Muscle of leg (tissue), 11 donors: Measurements from ENCODE around the gene OLFML1. TPM values are rescaled to one million over a fixed set of nuclear protein-coding genes. Genes with fewer than 3 reads are reported as not detected.
"Not testable (repeated sequence)": the region's sequence is repeated elsewhere in the genome, so short reads cannot be mapped to it uniquely, and the experiment has no call there.

Experiments
- DNase-seq: peaks from one replicate; pipeline ENCODE4 v3.0.0; 2013
- H3K27ac ChIP-seq: one replicate; pipeline ENCODE4 v1.5.1; 2013; ENCODE audit warnings: mild to moderate bottlenecking, low read length, control low read depth
- H3K27me3 ChIP-seq: one replicate; pipeline ENCODE4 v1.6.1; 2013; ENCODE audit warnings: low read length; ENCODE audit not compliant: control insufficient read depth, insufficient read depth
- H3K36me3 ChIP-seq: one replicate; pipeline ENCODE4 v1.6.1; 2013; ENCODE audit warnings: low read length; ENCODE audit not compliant: control insufficient read depth, insufficient read depth
- H3K4me1 ChIP-seq: one replicate; pipeline ENCODE4 v1.6.1; 2013; ENCODE audit warnings: low read length; ENCODE audit not compliant: control insufficient read depth, insufficient read depth
- H3K4me3 ChIP-seq: one replicate; pipeline ENCODE4 v1.5.1; 2013; ENCODE audit warnings: low read length, control low read depth
- H3K9me3 ChIP-seq: replicated peaks from 2 replicates; pipeline ENCODE4 v1.6.1; 2013; ENCODE audit warnings: low read depth, low read length; ENCODE audit not compliant: control insufficient read depth
- WGBS: methylation state at CpG from one replicate; pipeline ENCODE4 v1.1.5; 2013; ENCODE audit warnings: missing lambda C conversion rate; ENCODE audit not compliant: insufficient coverage; 5-methylcytosine and 5-hydroxymethylcytosine counted together
- polyA plus RNA-seq, 8 donors: library from polyadenylated mRNA; unstranded; fragments of 120-200 nt; gene quantifications; one replicate each; pipeline versions ENCODE4 v1.2.1 to v1.2.3, GENCODE V29; 2013; ENCODE audit warnings: inconsistent platforms in 1 of 8, low replicate concordance in 1 of 8; ENCODE audit not compliant: insufficient read length in 8 of 8, insufficient read depth in 1 of 8
- total RNA-seq: library from RNA; stranded (reverse); fragments of 120-200 nt; gene quantifications from one replicate; pipeline ENCODE4 v1.2.4, GENCODE V29; 2013

OLFML1 gene
- total and polyA plus RNA-seq, 9 donors: 33.1 to 70.5 (median 41.9) TPM

DNA sequence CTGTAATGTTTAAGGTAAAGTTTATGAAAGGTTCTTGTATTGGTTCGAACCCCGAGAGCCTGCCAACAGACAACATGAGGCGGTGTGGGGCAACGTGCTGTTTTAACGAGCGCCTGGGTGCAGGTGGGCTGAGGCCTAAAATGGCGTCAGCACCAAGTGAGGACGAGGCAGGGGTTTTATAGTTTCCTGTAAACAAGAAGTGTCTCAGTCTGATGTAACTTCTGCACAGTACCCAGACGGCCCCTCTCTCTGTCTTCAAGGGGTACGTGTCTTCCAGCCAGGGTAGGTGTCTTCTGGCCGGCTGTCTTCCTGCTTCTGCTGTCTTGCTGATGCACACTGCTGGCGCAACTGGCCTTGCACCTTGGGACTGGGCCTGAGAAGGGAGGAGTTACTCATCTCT lies 31.2 kb downstream of the OLFML1 start:
- Histone ChIP-seq H3K27ac (no peak overlapping the region), H3K4me1 (peaks cover 26% of the 10 kb centered on the region), H3K36me3 (no peaks in the 10 kb centered on the region), H3K4me3 (no peak overlapping the region), H3K27me3 (peaks cover 18% of the 10 kb centered on the region), H3K9me3 (no peaks in the 10 kb centered on the region)
- 87% methylated on average over 10 of the region's 12 CpGs for WGBS
- no peak for DNase-seq

DNA sequence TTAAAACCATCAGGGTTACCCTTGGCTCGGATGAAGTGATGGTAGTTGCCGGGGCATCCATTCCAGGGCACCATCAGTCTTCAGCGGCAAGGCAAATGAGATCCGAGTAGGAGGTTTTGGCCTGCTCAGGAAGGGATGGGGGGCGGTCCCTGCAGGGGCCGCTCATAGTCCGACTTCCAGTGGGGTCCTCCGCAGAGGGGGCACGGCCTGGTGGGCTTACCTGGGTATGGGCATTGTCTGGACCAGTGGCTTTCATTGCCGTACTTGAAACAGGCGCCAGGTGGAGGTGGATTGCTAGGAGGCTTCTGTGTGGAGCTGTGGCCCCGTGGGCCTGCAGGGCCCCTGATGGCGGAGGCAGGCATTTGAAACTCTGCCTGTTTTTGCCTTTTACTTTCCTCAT lies 32.4 kb downstream of the OLFML1 start:
- not testable (repeated sequence) for H3K9me3 ChIP-seq, H3K4me3 ChIP-seq, DNase-seq, H3K36me3 ChIP-seq, H3K27ac ChIP-seq
- WGBS: 94% methylated on average over 9 of the region's 13 CpGs
- peaks cover 18% of the 10 kb centered on the region for H3K27me3 ChIP-seq
- peaks cover 13% of the 10 kb centered on the region for H3K4me1 ChIP-seq

DNA sequence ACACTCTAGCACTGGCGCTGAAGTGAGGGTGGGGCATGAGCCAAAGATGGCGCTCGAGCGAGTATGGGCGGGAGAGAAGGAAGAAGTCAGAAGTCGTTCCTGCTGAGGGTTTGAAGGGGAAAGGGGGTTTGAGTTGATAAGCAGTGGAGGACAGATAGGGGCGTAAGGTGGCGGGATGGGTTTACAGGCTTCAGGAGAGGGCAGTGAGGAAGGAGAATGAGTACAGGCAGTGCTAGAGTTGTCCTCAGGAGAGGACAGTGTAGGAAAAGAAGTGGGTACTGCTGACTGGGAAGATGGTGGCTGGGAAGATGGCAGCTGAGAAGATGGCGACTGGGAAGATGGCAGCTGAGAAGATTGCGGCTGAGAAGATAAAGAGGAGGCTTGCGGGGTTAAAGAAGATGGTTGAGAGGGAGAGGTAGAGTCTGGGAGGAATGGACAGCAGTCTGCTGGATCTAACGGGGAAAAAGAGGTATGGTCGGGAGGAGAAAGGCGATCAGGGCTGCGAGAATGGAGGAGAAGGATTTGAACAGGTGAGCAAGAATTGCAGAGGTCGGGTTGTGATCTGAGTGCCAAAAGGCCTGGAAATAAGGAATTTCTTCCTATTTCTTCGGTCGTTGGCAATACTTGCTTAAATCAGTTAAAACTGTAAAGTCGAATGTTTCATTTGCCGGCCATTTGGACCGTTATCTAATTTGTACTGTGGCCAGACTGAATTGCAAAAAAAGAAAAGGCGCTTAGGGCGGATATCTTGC lies 33.7 kb downstream of the OLFML1 start:
- WGBS: 95% methylated on average over 23 of the region's 23 CpGs
- H3K9me3 ChIP-seq: no peaks in the 10 kb centered on the region
- H3K4me1 ChIP-seq: peaks cover 13% of the 10 kb centered on the region
- H3K27ac ChIP-seq: no peak overlapping the region
- no peak overlapping the region for H3K4me3 ChIP-seq
- no peak for DNase-seq
- peaks cover 16% of the 10 kb centered on the region for H3K27me3 ChIP-seq
- no peaks in the 10 kb centered on the region for H3K36me3 ChIP-seq

DNA sequence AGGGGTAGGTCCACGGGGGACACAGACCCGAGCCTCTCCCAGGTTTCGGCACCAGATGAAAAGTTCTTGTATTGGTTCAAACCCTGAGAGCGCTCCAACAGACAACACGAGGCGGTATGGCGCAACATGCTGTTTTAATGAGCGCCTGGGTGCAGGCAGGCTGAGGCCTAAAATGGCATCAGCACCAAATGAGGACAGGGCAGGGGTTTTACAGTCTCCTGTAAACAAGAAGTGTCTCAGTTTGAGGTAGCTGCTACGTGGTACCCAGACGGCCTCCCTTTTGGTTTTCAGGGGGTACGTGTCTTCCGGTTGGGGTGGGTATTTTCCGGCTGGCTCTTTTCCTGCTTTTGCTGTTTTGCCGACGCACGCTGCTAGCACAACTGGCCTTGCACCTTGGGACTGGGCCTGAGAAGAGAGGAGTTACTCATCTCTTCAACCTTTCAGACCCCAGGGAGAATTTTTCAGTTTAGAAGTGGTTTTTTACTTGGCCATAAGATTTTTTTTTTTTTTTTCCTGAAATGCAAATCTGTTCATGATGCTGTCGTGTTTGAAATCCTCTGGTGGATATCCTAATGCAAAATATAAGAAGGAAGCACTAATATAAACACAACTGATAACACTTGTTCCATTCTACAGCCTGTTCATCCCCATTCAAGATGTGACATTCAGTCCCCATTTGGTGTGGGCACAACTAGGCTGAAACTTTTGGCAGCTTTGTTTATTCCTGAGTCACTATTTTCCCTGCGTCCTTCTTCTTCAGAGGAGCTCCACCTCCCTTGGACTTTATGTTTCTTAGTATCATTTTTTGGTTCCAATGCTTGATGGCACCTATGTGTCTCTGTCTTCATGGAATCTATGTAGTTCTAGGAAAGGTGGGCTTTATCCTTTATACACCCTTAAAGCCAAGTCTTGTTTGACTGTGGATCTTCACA lies 35.0 kb downstream of the OLFML1 start:
- 73% methylated on average over 13 of the region's 18 CpGs for WGBS
- H3K27ac ChIP-seq: no peak overlapping the region
- H3K36me3 ChIP-seq: no peaks in the 10 kb centered on the region

DNA sequence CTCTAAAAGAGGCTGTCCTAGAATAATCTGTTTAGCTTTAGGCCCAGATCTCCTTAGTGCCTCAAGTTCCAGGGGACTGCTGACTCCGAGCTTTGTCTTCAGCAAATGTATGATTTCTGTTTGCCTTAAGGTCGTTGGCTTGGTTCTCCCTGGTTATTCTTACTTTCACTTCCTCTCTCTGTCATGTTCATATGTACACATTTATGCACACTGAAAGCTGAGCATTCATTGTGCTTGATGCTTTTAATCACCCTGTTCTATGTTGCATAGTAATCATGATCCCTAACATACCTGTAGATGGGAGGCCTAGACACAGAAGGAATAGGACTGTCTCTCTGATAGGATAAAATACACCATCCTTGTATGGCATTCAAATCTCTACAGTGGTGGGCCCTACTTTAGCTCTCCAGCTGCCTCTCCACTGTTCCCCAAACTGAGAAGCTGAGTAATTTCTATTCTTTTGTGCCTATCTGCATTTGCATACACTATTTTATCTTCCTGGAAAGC lies 35.7 kb downstream of the OLFML1 start:
- Histone ChIP-seq H3K4me3 (no peak overlapping the region), H3K36me3 (no peaks in the 10 kb centered on the region), H3K4me1 (peaks cover 11% of the 10 kb centered on the region), H3K27ac (no peak overlapping the region), H3K9me3 (no peaks in the 10 kb centered on the region), H3K27me3 (peaks cover 6% of the 10 kb centered on the region)
- WGBS: 50% methylated on average over 1 of the region's 2 CpGs
- peak; percentile 56 for DNase-seq

More for the DNA sequence above, 35.0 kb downstream of the OLFML1 start:
- DNase-seq: no peak
- Histone ChIP-seq H3K4me3 (no peak overlapping the region), H3K9me3 (no peaks in the 10 kb centered on the region), H3K4me1 (peaks cover 11% of the 10 kb centered on the region), H3K27me3 (peaks cover 10% of the 10 kb centered on the region)

DNA sequence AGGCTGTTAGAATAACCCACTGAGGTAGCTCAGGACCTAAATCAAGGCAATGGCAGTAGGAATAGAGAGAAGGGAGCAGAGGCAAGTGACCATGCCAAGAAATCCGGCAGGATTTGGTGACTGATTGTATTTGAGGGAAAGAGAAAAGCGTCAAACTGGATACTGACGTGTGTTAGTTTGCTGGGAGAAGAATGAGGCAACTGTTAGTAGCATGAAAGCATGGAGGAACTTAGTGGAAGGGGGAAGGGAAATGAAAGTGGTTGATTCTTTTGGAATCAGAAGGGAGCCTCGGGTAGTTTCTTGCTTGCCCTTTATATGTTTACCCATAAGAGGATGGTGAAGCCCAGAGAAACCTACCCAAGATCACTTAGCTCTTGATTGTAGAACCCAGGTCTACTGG lies 36.8 kb downstream of the OLFML1 start:
- no peak for DNase-seq
- H3K9me3 ChIP-seq: no peaks in the 10 kb centered on the region
- H3K27me3 ChIP-seq: no peaks in the 10 kb centered on the region
- no peak overlapping the region for H3K27ac ChIP-seq
- no peaks in the 10 kb centered on the region for H3K36me3 ChIP-seq
- 78% methylated on average over 3 of the region's 4 CpGs for WGBS
- H3K4me3 ChIP-seq: no peak overlapping the region
- H3K4me1 ChIP-seq: peaks cover 11% of the 10 kb centered on the region

DNA sequence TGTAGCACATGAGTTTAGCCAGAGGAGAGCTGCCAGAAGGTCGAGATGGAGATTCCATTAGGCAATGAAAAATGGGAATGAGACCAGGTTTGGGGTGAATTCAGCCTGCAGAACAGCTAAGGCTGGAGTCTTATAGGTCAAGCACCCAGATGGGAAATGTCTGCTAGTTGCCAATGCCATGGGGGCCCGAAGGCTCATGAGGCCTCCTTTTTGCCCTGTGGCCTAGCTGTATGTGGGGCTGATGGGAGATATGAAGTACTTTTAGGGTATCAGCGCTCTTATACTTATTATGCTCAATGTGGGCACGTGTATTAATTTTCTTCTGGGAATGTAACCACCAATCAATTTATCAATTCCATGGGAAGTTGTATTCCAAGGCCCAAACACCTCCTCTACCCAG lies 37.2 kb downstream of the OLFML1 start:
- Histone ChIP-seq H3K27me3 (no peaks in the 10 kb centered on the region), H3K4me1 (peaks cover 11% of the 10 kb centered on the region), H3K9me3 (no peaks in the 10 kb centered on the region), H3K4me3 (no peak overlapping the region), H3K36me3 (no peaks in the 10 kb centered on the region), H3K27ac (no peak overlapping the region)
- no peak for DNase-seq
- 82% methylated on average over 1 of the region's 4 CpGs for WGBS

DNA sequence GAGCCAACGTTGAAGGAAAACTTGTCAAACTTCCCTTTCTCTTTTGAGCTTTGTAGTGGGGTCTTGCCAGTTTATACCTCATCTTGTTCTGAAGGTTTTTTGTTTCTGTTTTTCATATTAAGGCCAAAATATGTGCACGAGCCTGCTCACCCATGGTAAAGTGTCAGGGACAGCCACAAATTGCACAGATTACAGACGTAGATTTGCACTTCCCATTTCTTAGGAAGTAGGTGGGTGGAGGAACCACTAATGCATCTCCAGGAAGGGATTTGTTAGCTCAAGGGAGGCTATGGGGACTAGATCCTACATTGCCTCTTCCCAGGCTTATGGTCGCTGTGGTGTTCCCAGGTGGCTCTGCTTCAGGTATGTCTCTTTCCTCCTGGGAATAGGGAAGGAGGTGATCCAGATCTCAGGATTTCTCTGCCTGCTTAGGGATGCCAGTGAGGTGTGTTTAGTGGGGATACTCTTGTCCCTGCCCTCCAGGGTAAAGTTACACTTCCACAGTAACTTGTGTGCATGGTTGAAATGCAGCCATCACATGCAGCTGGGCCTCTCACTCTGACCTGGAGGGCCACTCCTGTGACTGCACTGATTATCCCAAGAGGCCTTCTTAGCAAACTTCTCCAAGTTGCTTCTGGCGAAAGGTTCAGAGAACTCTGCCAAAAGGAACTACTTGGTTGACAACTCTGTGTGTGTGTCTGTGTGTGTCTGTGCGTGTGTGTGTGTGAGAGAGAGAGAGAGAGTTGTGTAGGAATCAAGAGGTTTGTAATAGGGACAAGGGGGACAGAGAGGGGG lies 38.3 kb downstream of the OLFML1 start:
- no peak overlapping the region for H3K4me3 ChIP-seq
- H3K27me3 ChIP-seq: no peaks in the 10 kb centered on the region
- H3K9me3 ChIP-seq: no peaks in the 10 kb centered on the region
- H3K36me3 ChIP-seq: no peaks in the 10 kb centered on the region
- peak; percentile 75 for DNase-seq
- H3K4me1 ChIP-seq: peaks cover 11% of the 10 kb centered on the region
- 17% methylated on average over 4 of the region's 6 CpGs for WGBS
- no peak overlapping the region for H3K27ac ChIP-seq

DNA sequence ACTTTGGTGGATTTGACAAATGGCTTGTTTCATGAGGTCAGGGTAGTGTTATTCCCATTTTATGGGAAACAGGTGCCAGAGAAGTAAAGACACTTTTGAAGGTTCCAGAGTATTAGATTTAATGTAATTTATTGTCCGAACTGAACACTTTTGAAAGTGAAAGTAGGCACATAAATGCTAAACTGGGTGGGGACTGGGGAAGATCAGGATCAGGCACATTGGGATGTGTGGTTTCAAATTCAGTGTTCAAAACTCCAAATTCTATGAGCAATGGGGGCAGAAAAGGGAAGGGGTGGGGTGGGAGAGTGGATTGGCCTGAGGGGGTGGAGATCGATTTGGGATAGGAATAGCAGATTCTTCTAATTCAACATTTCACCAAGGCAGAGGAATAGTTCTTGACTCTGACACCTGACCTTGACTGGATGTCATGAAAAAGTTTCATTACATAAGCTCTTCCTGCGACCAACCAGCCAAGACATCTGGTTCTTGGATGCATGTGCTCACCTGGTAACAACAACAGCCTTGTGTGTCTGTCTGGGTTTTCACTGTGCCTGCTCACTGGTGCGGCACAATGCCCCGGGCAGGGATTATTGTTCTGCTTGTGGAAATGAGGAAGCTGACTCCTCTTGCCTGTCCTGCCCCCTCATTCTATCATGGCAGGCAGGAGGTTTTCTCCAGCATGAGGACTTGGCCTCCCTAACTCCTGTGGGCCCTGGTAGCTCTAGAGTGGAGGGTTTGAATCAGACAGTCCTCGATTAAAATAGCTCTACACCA lies 39.3 kb downstream of the OLFML1 start:
- Histone ChIP-seq H3K36me3 (no peaks in the 10 kb centered on the region), H3K9me3 (no peaks in the 10 kb centered on the region), H3K4me1 (peaks cover 11% of the 10 kb centered on the region), H3K27ac (no peak overlapping the region), H3K4me3 (no peak overlapping the region), H3K27me3 (no peaks in the 10 kb centered on the region)
- WGBS: 80% methylated on average over 3 of the region's 6 CpGs
- DNase-seq: no peak
